H1 (cell line): ENCODE results near the gene NDUFB8. TPM values are rescaled to one million over a fixed set of nuclear protein-coding genes. Genes with fewer than 3 reads are reported as not detected.

Experiments
- CTCF ChIA-PET: fragments of 300-600 bp; sonication (Branson Sonifier 250); formaldehyde crosslinking; loops from one replicate; lab custom pipeline; 2021; ENCODE audit not compliant: partially characterized antibody; lab: Charles Lee
- POLR2A ChIA-PET: fragments of 300-600 bp; sonication (Branson Sonifier 250); formaldehyde crosslinking; loops from one replicate; lab custom pipeline; 2021; ENCODE audit warnings: inconsistent platforms; ENCODE audit not compliant: partially characterized antibody; lab: Charles Lee
- DNase-seq, 2 experiments: peaks; one replicate each; pipeline versions ENCODE4 v3.0.0 to v3.0.0-alpha.2; 2010 to 2022; ENCODE audit warnings: low spot score in 2 of 2, low read depth in 1 of 2, mixed read lengths in 1 of 2
- FAIRE-seq: peaks from 2 replicates; lab custom pipeline; 2011; peaks lifted over from hg19 to GRCh38; lab: Jason Lieb, UNC
- H2AFZ ChIP-seq: 2 replicates; pipeline ENCODE4 v1.8.1; 2012; ENCODE audit warnings: low read length, inconsistent platforms
- H2AK5ac ChIP-seq: 2 replicates; pipeline ENCODE4 v1.6.1; 2013; ENCODE audit warnings: low read depth, low read length
- H2BK120ac ChIP-seq: replicated peaks from 2 replicates; pipeline ENCODE3; 2013; ENCODE audit warnings: low read depth, low read length, inconsistent platforms
- H2BK12ac ChIP-seq: 2 replicates; pipeline ENCODE4 v1.6.1; 2013; ENCODE audit warnings: low read depth, low read length
- H2BK15ac ChIP-seq: 2 replicates; pipeline ENCODE4 v1.6.1; 2013; ENCODE audit warnings: low read length
- H2BK20ac ChIP-seq: 2 replicates; pipeline ENCODE4 v1.6.1; 2013; ENCODE audit warnings: low read length
- H2BK5ac ChIP-seq: 2 replicates; pipeline ENCODE4 v1.6.1; 2013; ENCODE audit warnings: low read depth, low read length
- H3K14ac ChIP-seq: 2 replicates; pipeline ENCODE4 v1.6.1; 2013; ENCODE audit warnings: inconsistent platforms; ENCODE audit not compliant: insufficient read length
- H3K18ac ChIP-seq: 2 replicates; pipeline ENCODE4 v1.6.1; 2013; ENCODE audit warnings: low read length; ENCODE audit errors: extremely low read depth
- H3K23ac ChIP-seq: 2 replicates; pipeline ENCODE4 v1.6.1; 2013; ENCODE audit warnings: inconsistent platforms; ENCODE audit not compliant: insufficient read length
- H3K23me2 ChIP-seq: 2 replicates; pipeline ENCODE4 v1.6.1; 2013; ENCODE audit warnings: low read depth, low read length
- H3K27ac ChIP-seq: 2 replicates; pipeline ENCODE4 v1.6.1; 2011; ENCODE audit warnings: low read depth, low read length, inconsistent platforms
- H3K27me3 ChIP-seq, 4 experiments: replicated peaks in 1 of 4; 1 replicate in 1 of 4; 2 replicates in 3 of 4; pipeline versions ENCODE4 v1.6.1 to v1.8.1; 2011 to 2013; ENCODE audit warnings: low read length in 3 of 4, mild to moderate bottlenecking in 3 of 4, inconsistent platforms in 2 of 4, mixed read lengths in 2 of 4, moderate library complexity in 1 of 4; ENCODE audit not compliant: control insufficient read depth in 3 of 4, insufficient read depth in 3 of 4; ENCODE audit errors: extremely low read depth in 1 of 4
- H3K36me3 ChIP-seq, 4 experiments: 2 replicates each; pipeline versions ENCODE4 v1.6.1 to v1.8.1; 2011 to 2013; ENCODE audit warnings: mild to moderate bottlenecking in 4 of 4, low read length in 3 of 4, moderate library complexity in 2 of 4, control low read depth in 1 of 4, inconsistent platforms in 1 of 4; ENCODE audit not compliant: insufficient read depth in 4 of 4, control insufficient read depth in 2 of 4
- H3K4ac ChIP-seq: replicated peaks from 2 replicates; pipeline ENCODE3; 2013; ENCODE audit warnings: low read length, low read depth, mixed read lengths, inconsistent platforms; ENCODE audit not compliant: insufficient read length
- H3K4me1 ChIP-seq, 4 experiments: replicated peaks in 1 of 4; 1 replicate in 1 of 4; 2 replicates in 3 of 4; pipeline versions ENCODE4 v1.6.1 to v1.8.1; 2011 to 2013; ENCODE audit warnings: low read length in 3 of 4, inconsistent platforms in 2 of 4, mixed read lengths in 1 of 4; ENCODE audit not compliant: insufficient read depth in 4 of 4, control insufficient read depth in 3 of 4
- H3K4me2 ChIP-seq, 2 experiments: 2 replicates each; pipeline versions ENCODE4 v1.6.1 to v1.8.1; 2011 to 2013; ENCODE audit warnings: low read depth in 2 of 2, low read length in 2 of 2, control low read depth in 1 of 2, inconsistent platforms in 1 of 2, mild to moderate bottlenecking in 1 of 2; ENCODE audit not compliant: insufficient read depth in 1 of 2
- H3K4me3 ChIP-seq, 4 experiments: fragments of 200-600, 300-600 bp in 1 of 4; sonication (generic), shearing (Covaris generic), sonication (Bioruptor Twin) in 1 of 4; 2 replicates each; pipeline versions ENCODE4 v1.5.1 to v1.8.1; 2011 to 2016; ENCODE audit warnings: low read length in 4 of 4, low read depth in 3 of 4, control low read depth in 2 of 4, inconsistent platforms in 2 of 4, mild to moderate bottlenecking in 2 of 4, mixed read lengths in 1 of 4, moderate library complexity in 1 of 4; ENCODE audit not compliant: insufficient read depth in 2 of 4; ENCODE audit errors: extremely low read depth in 1 of 4
- H3K56ac ChIP-seq: replicated peaks from 2 replicates; pipeline ENCODE3; 2013; ENCODE audit warnings: low read depth, mild to moderate bottlenecking, mixed read lengths, low read length, inconsistent platforms; ENCODE audit not compliant: insufficient read length
- H3K79me1 ChIP-seq: 2 replicates; pipeline ENCODE4 v1.6.1; 2013; ENCODE audit warnings: low read depth, low read length, control low read depth
- H3K79me2 ChIP-seq, 2 experiments: 2 replicates each; pipeline versions ENCODE4 v1.6.1 to v1.8.1; 2012 to 2013; ENCODE audit warnings: low read length in 2 of 2, mild to moderate bottlenecking in 2 of 2, inconsistent platforms in 1 of 2; ENCODE audit not compliant: insufficient read depth in 2 of 2, control insufficient read depth in 1 of 2
- H3K9ac ChIP-seq, 4 experiments: replicated peaks in 1 of 4; 1 replicate in 1 of 4; 2 replicates in 3 of 4; pipeline versions ENCODE4 v1.6.1 to v1.8.1; 2011 to 2013; ENCODE audit warnings: low read depth in 3 of 4, low read length in 3 of 4, control low read depth in 2 of 4, mild to moderate bottlenecking in 2 of 4, moderate library complexity in 2 of 4, inconsistent platforms in 1 of 4; ENCODE audit errors: extremely low read depth in 1 of 4
- H3K9me3 ChIP-seq, 2 experiments: 2 replicates each; pipeline versions ENCODE4 v1.6.1 to v1.8.1; 2012 to 2013; ENCODE audit warnings: mild to moderate bottlenecking in 2 of 2, moderate library complexity in 2 of 2, control low read depth in 1 of 2, inconsistent platforms in 1 of 2, low read depth in 1 of 2, low read length in 1 of 2, mixed read lengths in 1 of 2; ENCODE audit not compliant: insufficient read depth in 2 of 2
- H4K20me1 ChIP-seq, 2 experiments: replicated peaks in 1 of 2; 2 replicates each; pipeline versions ENCODE3 to v1.8.1; 2011 to 2013; ENCODE audit warnings: inconsistent platforms in 2 of 2, low read length in 2 of 2, mild to moderate bottlenecking in 1 of 2; ENCODE audit not compliant: insufficient read depth in 2 of 2, control insufficient read depth in 1 of 2
- H4K5ac ChIP-seq: 2 replicates; pipeline ENCODE4 v1.6.1; 2013; ENCODE audit warnings: low read length, low read depth, mixed read lengths, inconsistent platforms; ENCODE audit not compliant: insufficient read length
- H4K8ac ChIP-seq: 2 replicates; pipeline ENCODE4 v1.8.0; 2013; ENCODE audit warnings: mild to moderate bottlenecking, moderate library complexity, low read length, inconsistent platforms; ENCODE audit not compliant: insufficient read depth; ENCODE audit errors: extremely low read depth
- H4K91ac ChIP-seq: replicated peaks from 2 replicates; pipeline ENCODE3; 2013; ENCODE audit warnings: low read length, mixed read lengths, inconsistent platforms; ENCODE audit not compliant: insufficient read length
- BACH1 ChIP-seq: IDR thresholded peaks from 2 replicates; pipeline ENCODE4 v1.6.1; 2012; ENCODE audit warnings: low read length, improper control_type of control experiment
- BCL11A ChIP-seq, 2 experiments: IDR thresholded peaks; one replicate each; pipeline ENCODE4 v1.6.1; 2011; ENCODE audit warnings: low read depth in 2 of 2, low read length in 2 of 2, mild to moderate bottlenecking in 2 of 2
- FOSL1 ChIP-seq: IDR thresholded peaks from 2 replicates; pipeline ENCODE4 v1.6.1; 2011; ENCODE audit warnings: mild to moderate bottlenecking, low read depth, low read length, moderate library complexity; ENCODE audit not compliant: insufficient read depth
- NANOG ChIP-seq: IDR thresholded peaks from 2 replicates; pipeline ENCODE4 v1.6.1; 2011; ENCODE audit warnings: low read length, low read depth, mild to moderate bottlenecking, inconsistent platforms; ENCODE audit not compliant: insufficient read depth, poor library complexity, severe bottlenecking
- POU5F1 ChIP-seq: IDR thresholded peaks from 2 replicates; pipeline ENCODE4 v1.6.1; 2011; ENCODE audit warnings: low read depth, mild to moderate bottlenecking, low read length, moderate library complexity
- RFX5 ChIP-seq: IDR thresholded peaks from 2 replicates; pipeline ENCODE4 v1.6.1; 2011; ENCODE audit warnings: low read depth, low read length, improper control_type of control experiment, borderline replicate concordance
- RNF2 ChIP-seq: fragments of 200-900, 300-1000 bp; sonication (generic); IDR thresholded peaks from 2 replicates; pipeline ENCODE4 v1.7.1; 2016; ENCODE audit warnings: borderline replicate concordance, low read depth, mild to moderate bottlenecking, antibody characterized with exemption, low read length; ENCODE audit not compliant: poor library complexity, severe bottlenecking; ENCODE audit errors: missing control alignments
- SAP30 ChIP-seq: fragments of 300-600 bp; sonication (generic); IDR thresholded peaks from 2 replicates; pipeline ENCODE4 v1.7.1; 2012; ENCODE audit warnings: low read length, moderate library complexity, mild to moderate bottlenecking, inconsistent platforms; ENCODE audit not compliant: insufficient read depth, insufficient replicate concordance
- SIRT6 ChIP-seq: IDR thresholded peaks from one replicate; pipeline ENCODE4 v1.7.1; 2012; ENCODE audit warnings: low read length, inconsistent platforms
- SP1 ChIP-seq: IDR thresholded peaks from 2 replicates; pipeline ENCODE4 v1.6.1; 2011; ENCODE audit warnings: low read depth, low read length
- WGBS, 2 experiments: shearing (Covaris generic) in 1 of 2; methylation state at CpG; one replicate each; pipeline versions ENCODE4 v1.1.6 to v1.1.7; 2013 to 2015; ENCODE audit warnings: low lambda C conversion rate in 2 of 2, mixed read lengths in 2 of 2, inconsistent platforms in 1 of 2, low coverage in 1 of 2, missing lambda C conversion rate in 1 of 2; ENCODE audit not compliant: insufficient replicate concordance in 2 of 2, insufficient coverage in 1 of 2, insufficient read length in 1 of 2; ENCODE audit errors: extremely low coverage in 1 of 2, missing lambda C conversion rate in 1 of 2; 5-methylcytosine and 5-hydroxymethylcytosine counted together
- polyA plus RNA-seq, 7 experiments: library from polyadenylated mRNA; depleted of rRNA in 3 of 7; stranded (reverse) in 5 of 7; unstranded in 2 of 7; fragments of >200 nt in 5 of 7; fragments of 200-250 nt in 2 of 7; gene quantifications; 1 replicate in 5 of 7; 2 replicates in 1 of 7; 4 replicates in 1 of 7; pipeline versions ENCODE4 v1.2.1 to v1.2.3, GENCODE V29; 2011 to 2013; ENCODE audit warnings: missing spikeins in 2 of 7, mixed read lengths in 2 of 7
- total RNA-seq: library from RNA; stranded (reverse); fragmentation: NEBNext Ultra II Directional; extraction: Animal tissue kit (Norgen Biotek cat#: 25700); gene quantifications from 2 replicates; pipeline ENCODE4 v1.2.1, GENCODE V29; 2021

Gene NDUFB8
- total and polyA plus RNA-seq, 2 of the 8 experiments (the other 6 are each of a cell fraction or from before 2014, with no cell fraction given) = 175 to 455 TPM

GRCh38 chr10:100485801-100486495 is 43.7 kb downstream of the NDUFB8 start:
- Histone ChIP-seq H3K9me3 (no peaks in the 10 kb centered on the region), H3K27ac (no peak overlapping the region), H2BK15ac (no peak overlapping the region), H3K79me1 (0 out of 2 replicates have a peak, but pooled peaks cover 2% of the 10 kb centered on the region), H3K9ac (no peak overlapping the region; a peak in 1 of 7 replicates), H3K4me3 (peak overlapping the region in 1 of 4 experiments; percentile 33; a peak in 2 of 8 replicates), H4K20me1 (peaks cover 21 to 29% of the 10 kb centered on the region in 2 experiments), H2BK12ac (peak overlapping the region; percentile 5; the same call in 1 of the 2 replicates), H3K23ac (no peak overlapping the region), H3K4me2 (peak overlapping the region; percentile 55 to 56), H3K14ac (no peak overlapping the region), H3K4me1 (peaks cover 15 to 29% (median 21%) of the 10 kb centered on the region in 4 experiments), H4K5ac (no peak overlapping the region), H2BK120ac (no peak overlapping the region), H3K79me2 (no peaks in the 10 kb centered on the region), H3K4ac (no peak overlapping the region), H2BK20ac (no peak overlapping the region; the same call in 1 of the 2 replicates), H3K36me3 (peaks cover 0 to 10% (median 3%) of the 10 kb centered on the region in 4 experiments; a peak in 4 of 8 replicates), H4K91ac (no peak overlapping the region), H2AFZ (no peak overlapping the region), H4K8ac (no peak overlapping the region), H3K23me2 (peaks cover 11% of the 10 kb centered on the region), H3K18ac (peak overlapping the region; percentile 68; the same call in 1 of the 2 replicates), H3K56ac (no peak overlapping the region), H2BK5ac (no peak overlapping the region), H2AK5ac (peak overlapping the region; percentile 65; the same call in 1 of the 2 replicates), H3K27me3 (peaks cover 81 to 93% (median 90%) of the 10 kb centered on the region in 4 experiments)
- FAIRE-seq (peak; percentile 86), DNase-seq (peak in 1 of 2 experiments; percentile 54)
- ChIA-PET CTCF (interaction anchor here (0.8 to 10.7 kb wide), 11 partner anchors 9 to 181 kb away, joined by 3 to 163 read pairs (median 3); partner anchors contain the start of gene SEC31B), POLR2A (interaction anchor here (0.9 to 2.5 kb wide), 8 partner anchors 9 to 144 kb away, joined by 3 to 9 read pairs (median 4); no protein-coding TSS in a partner anchor)
- WGBS, 2 experiments = 1% methylated on average over 10 of the region's 10 CpGs; no CpG with 5 or more reads in 1 of the 2 experiments
- TF ChIP-seq SP1 = peak; percentile 46
- peak; percentile 54; the same call in 1 of the 2 replicates for TF ChIP-seq RFX5
- peak; percentile 53; the same call in 1 of the 2 replicates for TF ChIP-seq BACH1
- no peak for TF ChIP-seq FOSL1
- TF ChIP-seq SAP30 = no peak
- TF ChIP-seq SIRT6 = no peak
- no peak for TF ChIP-seq POU5F1
- no peak for TF ChIP-seq RNF2
- no peak for TF ChIP-seq BCL11A (IDR thresholded peaks at IDR 0.05; ENCODE audit: low read depth in 2 of 2, low read length in 2 of 2)
- TF ChIP-seq NANOG = peak; percentile 93
